Osteoblast (primary cell): ENCODE results near the gene SPOP. TPM values are rescaled to one million over a fixed set of nuclear protein-coding genes. Genes with fewer than 3 reads are reported as not detected.

ENCODE experiments used
- DNase-seq: peaks from one replicate; pipeline ENCODE4 v3.0.0; 2011; ENCODE audit warnings: low spot score, mixed read lengths; ENCODE audit not compliant: insufficient read length; ENCODE audit errors: missing footprints
- H2AFZ ChIP-seq: 2 replicates; pipeline ENCODE4 v1.6.0; 2011; ENCODE audit warnings: mild to moderate bottlenecking, low read length
- H3K27ac ChIP-seq: 2 replicates; pipeline ENCODE4 v1.5.1; 2011; ENCODE audit warnings: mild to moderate bottlenecking, low read depth, low read length, moderate library complexity
- H3K27me3 ChIP-seq: 2 replicates; pipeline ENCODE4 v1.6.0; 2012; ENCODE audit warnings: mild to moderate bottlenecking, control low read depth, inconsistent platforms, low read length, moderate library complexity; ENCODE audit not compliant: insufficient read depth
- H3K36me3 ChIP-seq: 2 replicates; pipeline ENCODE4 v1.5.1; 2011; ENCODE audit warnings: mild to moderate bottlenecking, low read length, control low read depth, moderate library complexity; ENCODE audit not compliant: insufficient read depth
- H3K4me1 ChIP-seq: 2 replicates; pipeline ENCODE4 v1.5.1; 2011; ENCODE audit warnings: mild to moderate bottlenecking, low read length, control low read depth, moderate library complexity; ENCODE audit not compliant: insufficient read depth
- H3K4me2 ChIP-seq: 2 replicates; pipeline ENCODE4 v1.6.0; 2011; ENCODE audit warnings: mild to moderate bottlenecking, low read length; ENCODE audit not compliant: insufficient read depth
- H3K4me3 ChIP-seq: fragments of 200-600 bp; sonication (generic); 3 replicates; pipeline ENCODE4 v1.5.1; 2012; ENCODE audit warnings: mild to moderate bottlenecking, low read length, inconsistent platforms; ENCODE audit not compliant: insufficient read depth
- H3K79me2 ChIP-seq: 2 replicates; pipeline ENCODE4 v1.6.0; 2012; ENCODE audit warnings: mild to moderate bottlenecking, low read length, control low read depth, inconsistent platforms; ENCODE audit not compliant: insufficient read depth
- H3K9me3 ChIP-seq: 2 replicates; pipeline ENCODE4 v1.5.1; 2011; ENCODE audit warnings: low read depth, low read length, control low read depth
- H4K20me1 ChIP-seq: 2 replicates; pipeline ENCODE4 v1.6.0; 2012; ENCODE audit warnings: mild to moderate bottlenecking, low read length, control low read depth; ENCODE audit not compliant: insufficient read depth
- total RNA-seq: library from RNA; depleted of rRNA; stranded (reverse); fragments of >200 nt; gene quantifications from 2 replicates; pipeline ENCODE4 v1.2.3, GENCODE V29; 2012
- TF ChIP-seq, protein P1 (sequence below): IDR thresholded peaks from 2 replicates; pipeline ENCODE4 v1.5.1; 2011; ENCODE audit warnings: mild to moderate bottlenecking, low read depth, low read length, moderate library complexity; ENCODE audit errors: extremely low read depth

SPOP gene
- total RNA-seq, 1 donor, result 55.7 TPM

GRCh38 chr17:49691086-49691676, 13.3 kb upstream of the SPOP start:
- no peaks in the 10 kb centered on the region for H3K9me3 ChIP-seq
- no peaks in the 10 kb centered on the region for H3K36me3 ChIP-seq
- H4K20me1 ChIP-seq, result no peaks in the 10 kb centered on the region
- H3K79me2 ChIP-seq, result no peaks in the 10 kb centered on the region
- no peak overlapping the region for H2AFZ ChIP-seq
- TF ChIP-seq, protein P1, sequence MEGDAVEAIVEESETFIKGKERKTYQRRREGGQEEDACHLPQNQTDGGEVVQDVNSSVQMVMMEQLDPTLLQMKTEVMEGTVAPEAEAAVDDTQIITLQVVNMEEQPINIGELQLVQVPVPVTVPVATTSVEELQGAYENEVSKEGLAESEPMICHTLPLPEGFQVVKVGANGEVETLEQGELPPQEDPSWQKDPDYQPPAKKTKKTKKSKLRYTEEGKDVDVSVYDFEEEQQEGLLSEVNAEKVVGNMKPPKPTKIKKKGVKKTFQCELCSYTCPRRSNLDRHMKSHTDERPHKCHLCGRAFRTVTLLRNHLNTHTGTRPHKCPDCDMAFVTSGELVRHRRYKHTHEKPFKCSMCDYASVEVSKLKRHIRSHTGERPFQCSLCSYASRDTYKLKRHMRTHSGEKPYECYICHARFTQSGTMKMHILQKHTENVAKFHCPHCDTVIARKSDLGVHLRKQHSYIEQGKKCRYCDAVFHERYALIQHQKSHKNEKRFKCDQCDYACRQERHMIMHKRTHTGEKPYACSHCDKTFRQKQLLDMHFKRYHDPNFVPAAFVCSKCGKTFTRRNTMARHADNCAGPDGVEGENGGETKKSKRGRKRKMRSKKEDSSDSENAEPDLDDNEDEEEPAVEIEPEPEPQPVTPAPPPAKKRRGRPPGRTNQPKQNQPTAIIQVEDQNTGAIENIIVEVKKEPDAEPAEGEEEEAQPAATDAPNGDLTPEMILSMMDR, result no peak
- H3K27me3 ChIP-seq, result no peaks in the 10 kb centered on the region
- peak overlapping the region; percentile 41 for H3K4me2 ChIP-seq
- H3K27ac ChIP-seq, result peak overlapping the region; percentile 84
- peak overlapping the region; percentile 4 for H3K4me3 ChIP-seq
- DNase-seq, result peak; percentile 90
- H3K4me1 ChIP-seq, result peaks cover 34% of the 10 kb centered on the region

DNA sequence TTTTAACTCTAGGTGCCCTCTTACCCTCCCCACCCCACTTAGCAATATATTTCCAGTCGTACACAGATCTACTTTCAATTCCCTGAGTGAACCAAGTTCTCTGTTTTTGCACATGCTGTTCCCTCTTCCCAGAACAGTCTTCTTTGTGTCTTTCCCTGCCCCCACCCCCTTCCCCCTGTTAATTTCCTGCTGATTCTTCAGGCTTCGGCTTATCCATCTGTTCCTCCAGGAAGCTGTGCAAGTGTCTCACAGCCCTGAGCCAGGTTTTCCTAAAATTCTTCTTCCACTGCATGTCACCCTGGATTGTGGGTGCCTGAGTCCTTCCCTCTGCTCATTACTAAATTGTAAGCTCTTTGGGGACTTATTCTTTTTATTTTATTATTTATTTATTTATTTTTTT, 12.4 kb upstream of the SPOP start:
- TF ChIP-seq, protein P1, result no peak
- no peak for DNase-seq
- H3K4me1 ChIP-seq, result peaks cover 25% of the 10 kb centered on the region
- H4K20me1 ChIP-seq, result no peaks in the 10 kb centered on the region
- H3K9me3 ChIP-seq, result no peaks in the 10 kb centered on the region
- H3K36me3 ChIP-seq, result no peaks in the 10 kb centered on the region
- H3K79me2 ChIP-seq, result no peaks in the 10 kb centered on the region
- H3K4me2 ChIP-seq, result no peak overlapping the region
- H3K27me3 ChIP-seq, result no peaks in the 10 kb centered on the region
- H2AFZ ChIP-seq, result no peak overlapping the region
- H3K27ac ChIP-seq, result no peak overlapping the region
- no peak overlapping the region for H3K4me3 ChIP-seq

DNA sequence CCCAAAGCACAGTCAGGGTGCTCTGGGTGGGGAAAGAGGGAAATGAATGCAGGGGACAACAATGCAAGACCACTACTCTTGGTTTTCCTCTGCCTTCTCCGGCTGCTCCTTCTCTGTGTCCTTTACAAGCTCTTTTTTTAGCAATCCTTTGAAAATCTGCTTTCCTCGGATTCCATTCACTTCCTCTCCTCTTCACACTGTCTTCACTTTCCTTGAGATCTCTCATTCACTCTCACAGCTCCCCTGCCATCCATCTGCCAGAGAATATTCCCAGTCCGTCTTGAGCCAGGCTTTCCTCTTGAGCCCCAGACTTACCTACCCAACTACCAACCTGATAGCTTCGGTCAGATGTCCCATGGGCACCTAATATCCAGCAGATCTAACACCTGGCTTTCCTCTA, 11.0 kb upstream of the SPOP start:
- no peaks in the 10 kb centered on the region for H4K20me1 ChIP-seq
- no peaks in the 10 kb centered on the region for H3K9me3 ChIP-seq
- H3K36me3 ChIP-seq, result no peaks in the 10 kb centered on the region
- no peak overlapping the region for H3K4me2 ChIP-seq
- peak; percentile 81 for DNase-seq
- no peaks in the 10 kb centered on the region for H3K27me3 ChIP-seq
- TF ChIP-seq, protein P1, result no peak
- H3K4me1 ChIP-seq, result peaks cover 20% of the 10 kb centered on the region
- no peaks in the 10 kb centered on the region for H3K79me2 ChIP-seq
- H2AFZ ChIP-seq, result peak overlapping the region; percentile 0
- H3K27ac ChIP-seq, result no peak overlapping the region
- H3K4me3 ChIP-seq, result no peak overlapping the region

- H3K4me1 ChIP-seq, result peaks cover 20% of the 10 kb centered on the region
- H3K36me3 ChIP-seq, result no peaks in the 10 kb centered on the region
- no peaks in the 10 kb centered on the region for H4K20me1 ChIP-seq
- no peaks in the 10 kb centered on the region for H3K79me2 ChIP-seq
- H3K27ac ChIP-seq, result peak overlapping the region; percentile 17
- H3K9me3 ChIP-seq, result no peaks in the 10 kb centered on the region
- TF ChIP-seq, protein P1, result no peak
- DNase-seq, result no peak
- H2AFZ ChIP-seq, result peak overlapping the region; percentile 90
- no peaks in the 10 kb centered on the region for H3K27me3 ChIP-seq
- H3K4me2 ChIP-seq, result no peak overlapping the region
- H3K4me3 ChIP-seq, result no peak overlapping the region
These were observed 10.1 kb upstream of the SPOP start for GRCh38 chr17:49687878-49688491.
